Astrocyte of the cerebellum (primary cell): ENCODE measurements around the gene TMEM176A.
A peak's percentile ranks its signal among the peaks of the same experiment; 100 is the strongest.

Source experiments
- DNase-seq: peaks from one replicate; pipeline ENCODE4 v3.0.0-alpha.2; 2011; ENCODE audit warnings: low read depth
- H3K4me3 ChIP-seq: 2 replicates; pipeline ENCODE4 v1.5.1; 2011; ENCODE audit warnings: mild to moderate bottlenecking, low read depth, low read length, moderate library complexity
- CTCF ChIP-seq: IDR thresholded peaks from 2 replicates; pipeline ENCODE4 v1.5.1; 2012; ENCODE audit warnings: low read length, low read depth, moderate library complexity, mild to moderate bottlenecking; ENCODE audit errors: missing control alignments
- in situ Hi-C: cut with HindIII; loops from 2 replicates; pipeline ENCODE4 v1.10.0; 2017; ENCODE audit warnings: low sequenced_read_pairs

TMEM176A gene

GRCh38 chr7:150778738-150779301 is 21.7 kb upstream of the TMEM176A start:
- no peak overlapping the region for H3K4me3 ChIP-seq
- in situ Hi-C loops: no loop called here
- peak; percentile 39 for DNase-seq
- TF ChIP-seq CTCF: peak; percentile 87

GRCh38 chr7:150780292-150780691 is 20.3 kb upstream of the TMEM176A start:
- no peak for TF ChIP-seq CTCF
- no peak for DNase-seq
- in situ Hi-C loops: no loop called here
- no peak overlapping the region for H3K4me3 ChIP-seq

DNA sequence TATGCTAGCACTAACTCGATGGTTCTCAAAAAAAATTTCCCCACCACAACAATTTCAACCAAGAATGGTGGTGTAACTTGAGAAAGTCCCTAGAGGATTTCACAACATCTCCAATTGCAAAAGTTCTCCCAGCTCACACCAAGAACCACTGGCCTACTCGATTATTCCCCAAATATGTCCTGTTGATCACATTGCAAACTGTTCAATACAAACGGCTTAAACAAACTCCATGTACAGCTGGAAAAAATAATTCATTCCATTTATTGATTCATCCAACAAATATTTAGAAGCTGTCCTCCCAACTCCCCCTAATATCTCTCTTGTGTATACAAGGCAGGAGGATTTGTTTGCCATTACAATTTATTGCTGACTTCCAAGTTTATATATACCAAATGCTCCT is 19.5 kb upstream of the TMEM176A start:
- no peak for DNase-seq
- in situ Hi-C loops: no loop called here
- TF ChIP-seq CTCF: no peak
- no peak overlapping the region for H3K4me3 ChIP-seq

DNA sequence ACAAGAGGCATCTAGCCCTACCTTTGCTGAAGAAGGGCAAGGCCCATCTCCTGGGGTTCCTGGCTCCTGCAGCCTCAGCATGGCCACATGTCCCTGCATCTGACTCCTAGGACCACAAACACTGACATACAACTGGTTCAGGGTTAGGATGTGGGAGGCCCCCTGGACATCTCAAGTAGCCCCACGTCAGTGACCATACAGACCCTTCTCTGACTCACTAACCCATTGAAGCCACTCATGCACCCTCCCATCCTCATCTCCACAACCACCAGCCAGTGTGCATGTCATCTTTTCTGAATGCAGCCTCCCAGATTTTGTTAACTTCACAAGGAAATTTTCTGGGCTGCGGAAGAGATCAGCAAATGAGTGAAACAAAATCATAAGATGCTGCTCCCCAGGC is 18.6 kb upstream of the TMEM176A start:
- TF ChIP-seq CTCF: no peak
- no peak overlapping the region for H3K4me3 ChIP-seq
- in situ Hi-C loops: no loop called here
- no peak for DNase-seq

DNA sequence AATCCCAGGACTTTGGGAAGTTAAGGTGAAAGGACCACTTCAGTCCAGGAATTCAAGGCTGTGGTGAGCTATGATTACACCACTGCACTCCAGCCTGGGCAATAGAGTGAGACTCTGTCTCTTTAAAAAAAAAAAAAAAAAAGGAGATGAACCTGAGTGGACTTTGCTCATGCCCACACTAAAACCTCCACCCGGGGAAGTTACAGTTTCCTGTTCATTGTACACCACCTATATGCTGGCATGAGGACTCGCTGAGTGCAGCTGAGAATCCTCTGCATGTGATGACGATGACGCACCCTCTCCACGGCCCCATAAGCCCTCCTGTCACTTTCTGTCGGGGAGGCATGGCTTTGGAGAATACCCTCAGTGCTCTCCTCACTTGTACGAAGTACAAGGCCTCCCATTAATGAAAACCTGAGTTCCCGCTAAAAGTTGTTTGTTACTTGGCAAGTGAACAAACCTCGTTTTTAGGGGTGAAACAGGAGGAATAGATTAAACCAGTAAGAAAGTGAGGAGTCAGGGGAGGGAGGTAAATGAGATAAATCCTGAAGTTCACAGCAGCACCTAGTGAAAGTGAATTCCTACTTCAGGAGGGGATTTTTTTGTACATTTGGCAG is 16.3 kb upstream of the TMEM176A start:
- no peak overlapping the region for H3K4me3 ChIP-seq
- DNase-seq: no peak
- TF ChIP-seq CTCF: no peak
- in situ Hi-C loops: no loop called here

- no peak for TF ChIP-seq CTCF
- H3K4me3 ChIP-seq: no peak overlapping the region
- no peak for DNase-seq
- in situ Hi-C loops: no loop called here
Measured at GRCh38 chr7:150784954-150785353, 15.6 kb upstream of the TMEM176A start.
